ENCODE results near the gene LONRF2.

- TF ChIP-seq ZNF274 (IDR thresholded peaks at IDR 0.05; ENCODE audit: low read depth, low read length) = no peak
- no peak for TF ChIP-seq YY1 (IDR thresholded peaks at IDR 0.05; ENCODE audit: insufficient read depth, insufficient read length)
- no peak for TF ChIP-seq SUZ12 (IDR thresholded peaks at IDR 0.05; ENCODE audit: extremely low read depth, insufficient read depth, insufficient read length)
Observed at GRCh38 chr2:100274076-100274475, 48.2 kb downstream of the LONRF2 start.
